ENCODE measurements around the gene LIF. TPM values are rescaled to one million over a fixed set of nuclear protein-coding genes. Genes with fewer than 3 reads are reported as not detected.

Gene LIF
- total and polyA plus RNA-seq, 2 of the 4 experiments (the other 2 are of a cell fraction), result 130 to 214 TPM

DNA sequence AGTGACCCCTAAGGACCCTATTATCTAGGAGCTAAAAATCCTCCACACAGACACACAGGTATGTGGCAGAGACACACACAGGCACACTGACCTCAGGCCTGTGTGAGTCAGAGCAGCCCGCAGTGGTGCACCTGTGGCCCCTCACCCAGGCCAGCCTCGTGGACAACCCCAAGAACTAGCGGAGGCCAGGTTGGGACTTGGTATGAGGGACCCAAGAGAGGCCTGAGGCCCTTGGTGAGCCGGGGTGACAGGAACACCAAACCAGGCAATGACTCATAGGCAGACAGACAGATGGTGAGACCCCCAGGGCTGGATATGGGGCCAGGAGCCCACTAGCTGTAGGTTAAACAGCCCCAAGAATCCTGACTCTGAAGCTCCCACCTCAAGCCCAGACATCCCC, 36.8 kb upstream of the LIF start:
- no peak overlapping the region for H3K14ac ChIP-seq (replicated peaks; ENCODE audit: low read depth, low read length)
- no peak overlapping the region for H2AFZ ChIP-seq (replicated peaks; ENCODE audit: low read length, poor library complexity)
- no TSS peak for BruUV-seq (replicated peaks)
- H3K4me2 ChIP-seq (ENCODE audit: low read depth, low read length), result no peak overlapping the region
- peaks cover 0 to 7% of the 10 kb centered on the region in 2 experiments; a peak in 3 of 4 replicates for H3K79me1 ChIP-seq (ENCODE audit: low read depth in 1 of 2, low read length in 2 of 2)
- no peak overlapping the region for H3K9ac ChIP-seq (ENCODE audit: low read depth, low read length)
- no peaks in the 10 kb centered on the region for H3K9me3 ChIP-seq (ENCODE audit: control insufficient read depth, insufficient read depth, low read length)
- no peaks in the 10 kb centered on the region for H3K27me3 ChIP-seq (ENCODE audit: control insufficient read depth, insufficient read depth, low read length)
- no peak overlapping the region for H2BK5ac ChIP-seq (ENCODE audit: low read depth, low read length, poor library complexity, severe bottlenecking)
- H4K5ac ChIP-seq (ENCODE audit: low read depth, low read length), result no peak overlapping the region
- intact Hi-C loops (cut with micrococcal nuclease) (no loop called here), in situ Hi-C loops (cut with MboI; ENCODE audit: low sequenced_read_pairs) (no loop called here), dilution Hi-C loops (cut with HindIII; ENCODE audit: low sequenced_read_pairs, unreplicated experiment) (no loop called here)
- peaks cover 24% of the 10 kb centered on the region for H3K36me3 ChIP-seq (ENCODE audit: control insufficient read depth, insufficient read depth, low read length)
- DNase-seq (no peak), ATAC-seq (ENCODE audit: low read depth) (no peak)
- 100% methylated on average over 1 of the region's 4 CpGs; no CpG with 5 or more reads in 1 of the 2 experiments for WGBS, 2 experiments (ENCODE audit: extremely low coverage in 2 of 2, insufficient read length in 1 of 2)
- H3K4me3 ChIP-seq (ENCODE audit: insufficient read depth, low read depth, low read length), result no peak overlapping the region
- H3K4ac ChIP-seq (ENCODE audit: low read depth, low read length), result no peak overlapping the region
- ChIA-PET POLR2A (ENCODE audit: unreplicated experiment) (no interaction called here), CTCF (no interaction called here)
- H2BK20ac ChIP-seq (ENCODE audit: low read depth, low read length), result no peak overlapping the region
- H3K9me1 ChIP-seq (ENCODE audit: insufficient read depth, low read length), result peaks cover 8% of the 10 kb centered on the region
- peaks cover 2% of the 10 kb centered on the region for H3K4me1 ChIP-seq (ENCODE audit: control insufficient read depth, insufficient read depth, low read length)
- H3K18ac ChIP-seq (ENCODE audit: low read depth, low read length), result no peak overlapping the region
- H3K23ac ChIP-seq (ENCODE audit: low read depth, low read length), result no peak overlapping the region
- no peak overlapping the region for H4K8ac ChIP-seq (ENCODE audit: low read depth in 2 of 2, low read length in 2 of 2)
- H4K91ac ChIP-seq (ENCODE audit: insufficient read depth, low read depth, low read length), result no peak overlapping the region
- H2BK15ac ChIP-seq (ENCODE audit: low read depth, low read length), result no peak overlapping the region
- no peak overlapping the region for H2AK9ac ChIP-seq (replicated peaks; ENCODE audit: low read depth, low read length, poor library complexity)
- H3K27ac ChIP-seq (ENCODE audit: insufficient read depth, low read length), result no peak overlapping the region
- no peak overlapping the region for H3K56ac ChIP-seq (ENCODE audit: extremely low read depth, insufficient read depth, low read length)
- H2BK120ac ChIP-seq (ENCODE audit: low read depth, low read length), result no peak overlapping the region
- no peak overlapping the region for H2AK5ac ChIP-seq (ENCODE audit: low read depth, low read length)
- TF ChIP-seq CHD1 (IDR thresholded peaks at IDR 0.05; ENCODE audit: low read depth, low read length) (no peak), RAD21 (IDR thresholded peaks at IDR 0.05; ENCODE audit: low read length) (no peak), RCOR1 (IDR thresholded peaks at IDR 0.05; ENCODE audit: insufficient replicate concordance, low read length) (no peak), MAZ (IDR thresholded peaks at IDR 0.05; ENCODE audit: borderline replicate concordance, low read depth, low read length) (no peak), SMC3 (IDR thresholded peaks at IDR 0.05; ENCODE audit: low read depth, low read length) (no peak), BHLHE40 (IDR thresholded peaks at IDR 0.05; ENCODE audit: low read depth, low read length) (no peak), CTCF (conservative IDR thresholded peaks at IDR 0.05; ENCODE audit: low read depth, low read length) (no peak), POLR2A (IDR thresholded peaks at IDR 0.05; ENCODE audit: low read depth, low read length) (no peak), NFE2L2 (IDR thresholded peaks at IDR 0.05; ENCODE audit: low read depth, low read length) (no peak), RFX5 (IDR thresholded peaks at IDR 0.05; ENCODE audit: low read depth, low read length) (no peak), CEBPB (IDR thresholded peaks at IDR 0.05; ENCODE audit: low read depth, low read length) (no peak), FOS (IDR thresholded peaks at IDR 0.05; ENCODE audit: low read depth, low read length) (no peak), USF2 (IDR thresholded peaks at IDR 0.05; ENCODE audit: low read depth, low read length) (no peak), MAFK (IDR thresholded peaks at IDR 0.05; ENCODE audit: low read depth, low read length) (no peak), MXI1 (IDR thresholded peaks at IDR 0.05; ENCODE audit: borderline replicate concordance, low read depth, low read length) (no peak)
- TF ChIP-seq, protein P1, sequence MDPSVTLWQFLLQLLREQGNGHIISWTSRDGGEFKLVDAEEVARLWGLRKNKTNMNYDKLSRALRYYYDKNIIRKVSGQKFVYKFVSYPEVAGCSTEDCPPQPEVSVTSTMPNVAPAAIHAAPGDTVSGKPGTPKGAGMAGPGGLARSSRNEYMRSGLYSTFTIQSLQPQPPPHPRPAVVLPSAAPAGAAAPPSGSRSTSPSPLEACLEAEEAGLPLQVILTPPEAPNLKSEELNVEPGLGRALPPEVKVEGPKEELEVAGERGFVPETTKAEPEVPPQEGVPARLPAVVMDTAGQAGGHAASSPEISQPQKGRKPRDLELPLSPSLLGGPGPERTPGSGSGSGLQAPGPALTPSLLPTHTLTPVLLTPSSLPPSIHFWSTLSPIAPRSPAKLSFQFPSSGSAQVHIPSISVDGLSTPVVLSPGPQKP (IDR thresholded peaks at IDR 0.05; ENCODE audit: borderline replicate concordance, low read depth, low read length), result no peak
- H4K20me1 ChIP-seq (ENCODE audit: insufficient read depth, low read length), result peaks cover 3% of the 10 kb centered on the region; the same call in 1 of the 2 replicates
